HG03196 (cell line): Measurements from ENCODE around the gene NUP37.
A peak's percentile ranks its signal among the peaks of the same experiment; 100 is the strongest.
"Not testable (repeated sequence)": the region's sequence is repeated elsewhere in the genome, so short reads cannot be mapped to it uniquely, and the experiment has no call there.

Experiments
- ATAC-seq: cut with Tn5 transposase; IDR thresholded peaks from one replicate; pipeline ENCODE4 v1.9.1; 2021; ENCODE audit not compliant: unreplicated experiment

Gene NUP37

DNA sequence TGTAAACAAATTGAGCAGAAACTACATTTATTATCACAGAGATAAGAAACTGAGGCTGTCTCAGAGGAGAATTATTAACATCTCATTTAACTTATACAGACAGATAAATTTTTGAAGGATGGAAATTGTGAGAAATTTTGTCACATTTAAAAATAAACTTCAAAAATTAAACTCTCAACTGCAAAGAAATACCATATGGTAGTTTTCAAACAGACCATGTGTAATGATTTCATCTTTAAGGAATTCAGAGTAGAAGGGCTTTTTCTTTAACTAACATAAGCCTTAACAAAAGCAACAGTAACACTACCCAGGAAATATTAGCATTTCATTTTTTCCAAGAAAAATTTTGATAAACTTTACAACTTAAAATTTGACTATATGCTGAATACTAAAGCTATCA, 26.6 kb downstream of the NUP37 start:
- no peak for ATAC-seq

DNA sequence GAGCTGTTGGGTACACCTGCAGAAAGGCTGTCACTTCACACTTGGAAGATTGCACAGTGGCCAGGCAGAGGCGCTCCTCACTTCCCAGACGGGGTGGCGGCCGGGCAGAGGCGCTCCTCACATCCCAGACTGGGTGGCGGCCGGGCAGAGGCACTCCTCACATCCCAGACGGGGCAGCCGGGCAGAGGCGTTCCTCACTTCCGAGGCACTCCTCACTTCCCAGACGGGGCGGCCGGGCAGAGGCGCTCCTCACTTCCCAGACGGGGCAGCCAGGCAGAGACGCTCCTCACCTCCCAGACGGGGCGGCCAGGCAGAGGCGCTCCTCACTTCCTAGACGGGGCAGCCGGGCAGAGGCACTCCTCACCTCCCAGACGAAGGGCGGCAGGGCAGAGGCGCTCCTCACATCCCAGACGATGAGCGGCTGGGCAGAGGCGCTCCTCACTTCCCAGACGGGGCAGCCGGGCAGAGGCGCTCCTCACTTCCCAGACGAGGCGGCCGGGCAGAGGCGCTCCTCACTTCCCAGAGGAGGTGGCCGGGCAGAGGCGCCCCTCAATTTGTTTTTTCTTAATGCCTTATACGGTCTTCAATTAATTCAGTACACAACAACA, 30.6 kb downstream of the NUP37 start:
- not testable (repeated sequence) for ATAC-seq

DNA sequence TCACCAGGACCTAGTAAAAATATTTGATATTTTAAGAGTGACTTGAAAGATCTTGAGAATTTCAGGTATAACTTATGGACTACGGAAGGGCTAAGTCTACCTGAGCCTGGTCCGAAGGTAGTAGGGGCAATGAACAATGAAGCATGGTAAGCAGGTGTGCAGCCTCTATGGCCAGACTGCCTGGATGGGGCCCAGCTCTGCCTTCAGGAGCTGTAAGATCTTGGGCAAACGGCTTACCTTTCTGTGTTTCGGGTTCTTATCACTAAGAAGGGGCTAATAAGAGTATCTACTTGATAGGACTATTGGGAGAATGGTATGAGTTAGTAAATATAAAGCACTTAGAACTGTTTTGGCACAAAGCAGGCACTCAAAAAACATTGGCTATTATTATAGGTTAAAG, 39.1 kb downstream of the NUP37 start:
- ATAC-seq, result no peak

DNA sequence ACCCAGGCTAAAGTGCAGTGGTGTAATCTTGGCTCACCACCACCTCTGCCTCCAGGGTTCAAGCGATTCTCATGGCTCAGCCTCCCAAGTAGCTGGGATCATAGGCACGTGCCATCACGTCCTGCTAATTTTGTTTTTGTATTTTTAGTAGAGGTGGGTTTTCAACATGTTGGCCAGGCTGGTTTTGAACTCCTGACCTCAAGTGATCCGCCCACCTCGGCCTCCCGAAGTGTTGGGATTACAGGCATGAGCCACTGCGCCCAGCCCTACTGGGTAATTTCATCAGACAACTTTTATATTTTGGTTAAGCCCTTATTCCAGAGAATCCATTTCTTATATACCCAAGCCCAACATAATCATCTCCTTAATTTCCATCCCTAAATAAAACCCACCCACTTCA, 47.8 kb downstream of the NUP37 start:
- not testable (repeated sequence) for ATAC-seq

DNA sequence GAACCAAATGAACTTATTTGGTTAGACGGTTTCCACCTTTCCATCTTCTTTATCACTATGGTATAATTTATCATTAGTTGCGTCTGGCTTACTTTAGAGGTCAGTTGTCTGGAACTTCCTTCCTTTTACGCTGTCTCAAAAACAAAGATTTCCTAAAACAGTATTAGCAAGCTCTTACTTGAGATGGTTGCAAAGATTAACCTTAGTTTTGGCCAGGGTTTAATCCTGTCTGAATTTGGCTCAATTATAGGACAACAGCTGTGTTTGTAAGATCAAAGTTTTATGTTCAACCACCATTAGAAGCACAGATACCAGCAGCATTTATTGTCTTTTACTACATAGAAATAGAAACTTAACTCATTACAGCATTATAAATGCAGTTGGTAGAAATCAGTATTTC, 50.2 kb downstream of the NUP37 start:
- no peak for ATAC-seq

DNA sequence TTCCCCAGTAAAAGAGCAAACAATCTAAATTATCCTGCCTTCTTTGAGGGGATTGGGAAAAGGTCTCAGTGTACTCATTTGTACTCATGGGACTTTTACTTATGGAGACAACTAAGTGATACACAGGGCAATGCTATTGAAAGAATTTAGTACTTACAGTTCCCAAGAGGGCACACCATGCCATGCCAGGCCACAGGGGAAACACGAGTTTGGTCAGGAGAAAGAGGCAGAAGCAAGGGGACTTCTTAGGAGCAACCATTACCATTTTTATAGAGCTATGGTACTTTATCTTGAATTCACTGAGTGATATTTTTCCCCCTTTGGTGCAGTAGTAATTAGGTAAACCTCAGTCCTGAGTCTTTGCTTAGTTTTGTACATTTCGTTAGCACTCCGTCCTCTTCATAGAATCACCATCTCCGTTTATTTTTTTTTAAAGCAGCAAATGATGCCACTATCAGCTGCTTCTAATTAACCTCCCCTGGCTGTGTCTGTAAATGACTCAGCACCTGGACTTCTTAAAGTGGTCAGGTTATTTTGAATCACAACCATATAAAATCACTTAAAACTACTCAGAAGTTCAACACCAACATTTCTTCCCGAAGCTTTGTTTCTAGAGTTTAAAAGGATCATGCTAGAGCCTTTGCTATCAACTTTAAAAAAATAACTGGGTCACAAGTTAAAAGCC, 52.2 kb downstream of the NUP37 start:
- ATAC-seq, result no peak

DNA sequence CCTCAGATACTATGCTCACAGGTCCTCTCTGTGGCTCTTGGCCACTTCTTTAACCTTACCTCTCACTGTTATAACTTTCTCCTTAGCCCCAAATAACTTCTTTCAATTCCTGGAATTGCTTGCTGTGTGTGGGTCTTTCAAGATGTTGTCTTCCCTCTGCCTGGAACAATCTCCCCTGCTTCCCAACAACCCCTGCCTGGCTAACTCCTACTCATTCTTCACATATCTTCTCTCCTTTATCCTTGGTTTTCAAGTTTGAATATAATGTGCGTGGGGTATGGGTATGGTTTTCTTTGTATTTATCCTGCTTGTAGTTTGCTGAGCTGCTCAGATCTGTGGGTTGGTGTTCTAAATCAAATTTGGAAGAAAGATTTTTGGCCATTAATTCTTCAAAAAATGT, 55.4 kb downstream of the NUP37 start:
- no peak for ATAC-seq

DNA sequence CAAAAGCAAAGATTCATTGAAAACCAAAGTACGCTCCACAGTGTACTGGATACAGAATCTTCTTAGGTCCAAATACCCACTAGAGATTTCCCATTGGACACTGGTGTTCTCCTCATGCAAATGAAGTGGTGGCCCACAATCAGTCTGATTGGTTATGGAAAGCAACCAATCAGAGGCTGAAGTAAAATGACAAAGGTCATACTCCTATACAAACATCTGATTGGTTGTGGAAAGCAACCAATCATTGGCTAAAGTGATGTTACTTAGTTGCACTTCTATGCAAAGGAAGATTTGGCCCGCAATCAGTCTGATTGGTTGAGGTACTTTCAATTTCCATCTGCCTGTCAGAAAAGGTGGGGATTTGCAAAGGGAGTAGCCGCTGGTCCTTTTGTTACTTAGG, 56.8 kb downstream of the NUP37 start:
- ATAC-seq, result no peak

DNA sequence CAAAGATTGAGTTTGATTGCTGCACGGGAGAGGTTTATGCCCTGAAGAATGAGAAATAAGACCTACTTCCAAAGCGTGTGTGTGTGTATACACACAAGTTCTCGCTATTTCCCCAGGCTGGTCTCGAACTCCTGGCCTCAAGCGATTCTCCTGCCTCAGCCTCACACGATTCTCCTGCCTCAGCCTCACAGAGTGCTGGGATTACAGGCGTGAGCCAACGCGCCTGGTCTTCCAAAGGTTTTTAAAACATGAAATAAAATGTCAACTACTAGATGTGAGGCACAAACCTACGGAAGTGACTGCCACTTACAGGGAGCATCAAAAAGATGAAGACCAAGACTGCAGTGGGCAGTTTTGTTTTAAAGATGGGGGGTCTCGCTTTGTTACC, 57.5 kb downstream of the NUP37 start:
- ATAC-seq, result no peak

DNA sequence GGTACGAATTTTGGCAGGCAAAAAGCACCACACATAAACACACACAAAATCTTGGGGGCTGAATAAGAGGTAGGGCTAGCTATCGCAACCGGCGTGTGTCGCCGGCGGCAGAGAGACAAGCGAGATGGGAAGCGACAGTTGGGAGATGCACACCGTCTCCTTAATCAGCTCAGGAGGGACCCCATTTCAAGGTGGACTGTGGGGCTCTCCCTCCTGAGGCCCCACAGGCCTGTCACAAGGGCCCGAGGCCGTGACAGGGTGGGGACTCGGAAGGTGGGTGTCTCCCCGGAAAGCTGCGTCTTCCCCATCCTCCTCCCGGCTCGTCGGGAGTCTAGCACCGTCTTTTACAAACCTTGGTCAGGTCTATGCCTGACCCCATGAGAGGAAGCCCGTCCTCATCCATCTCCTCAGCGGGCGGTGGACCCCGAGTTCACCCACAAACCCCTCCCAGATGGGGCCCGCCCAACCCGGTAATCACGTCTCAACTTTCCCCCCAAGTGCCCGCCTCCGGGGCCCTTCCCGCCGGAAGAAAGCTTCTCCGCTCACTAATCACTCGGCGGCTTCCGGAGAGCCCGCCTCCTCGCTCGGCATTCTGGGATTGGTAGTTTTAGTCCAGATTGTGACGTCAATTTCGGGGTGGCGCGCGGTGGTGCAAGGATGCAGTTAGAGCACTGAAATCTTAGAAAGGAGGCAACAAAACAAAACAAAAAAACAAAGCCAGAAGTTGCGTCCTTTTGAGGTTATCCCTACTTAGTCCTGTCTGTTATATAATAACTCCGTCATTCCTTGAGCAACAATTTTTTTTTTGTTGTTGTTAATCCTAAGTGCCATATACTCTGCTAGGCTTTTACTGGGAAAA, 58.1 kb downstream of the NUP37 start, which contains the start of gene WASHC3:
Gene WASHC3 (minus strand): TSS at position 432 of the 859 bp plus-strand sequence. CDS start 29 bp downstream, at position 403.
- peak; percentile 95 for ATAC-seq

DNA sequence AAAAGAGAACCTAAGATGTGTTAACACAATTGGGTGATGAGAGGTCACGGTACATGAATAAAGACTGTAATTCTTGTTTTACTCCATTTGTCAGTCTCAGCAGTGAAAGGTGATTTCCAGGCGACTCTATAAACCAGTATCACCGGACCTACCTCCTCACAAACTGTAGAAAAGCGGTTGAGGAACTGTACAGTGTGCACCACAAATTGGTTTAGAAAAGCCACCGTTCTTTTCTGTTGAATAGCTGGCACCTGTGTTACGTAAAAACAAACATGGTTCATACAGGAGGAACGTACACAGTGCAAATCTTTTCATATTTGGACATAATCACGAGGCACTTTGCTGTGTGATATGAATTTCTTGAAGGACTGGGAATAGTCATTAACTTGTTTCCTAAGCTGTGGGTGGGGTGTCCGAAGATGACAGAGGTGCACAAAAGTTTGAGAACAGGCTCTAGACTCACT, 58.8 kb downstream of the NUP37 start:
- ATAC-seq, result peak; percentile 40

DNA sequence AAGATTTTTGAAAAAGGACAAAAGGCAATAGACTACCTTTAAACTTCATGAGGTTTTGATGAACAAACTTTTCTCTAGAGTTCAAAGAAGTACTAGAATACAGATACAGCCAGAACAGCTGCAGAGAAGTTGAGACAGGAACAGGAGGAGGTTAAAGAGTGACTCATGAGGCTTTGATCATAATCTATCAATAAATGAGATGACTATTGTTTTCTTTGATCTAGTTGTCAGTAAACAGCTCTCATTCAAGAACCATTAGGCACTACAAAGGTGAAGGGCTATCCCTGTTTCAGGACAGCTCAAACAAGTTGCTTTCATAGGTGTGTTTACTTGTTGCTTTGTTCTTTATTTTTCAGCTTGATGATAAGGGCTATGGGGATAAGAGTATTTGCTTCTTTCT, 60.6 kb downstream of the NUP37 start:
- ATAC-seq, result no peak

DNA sequence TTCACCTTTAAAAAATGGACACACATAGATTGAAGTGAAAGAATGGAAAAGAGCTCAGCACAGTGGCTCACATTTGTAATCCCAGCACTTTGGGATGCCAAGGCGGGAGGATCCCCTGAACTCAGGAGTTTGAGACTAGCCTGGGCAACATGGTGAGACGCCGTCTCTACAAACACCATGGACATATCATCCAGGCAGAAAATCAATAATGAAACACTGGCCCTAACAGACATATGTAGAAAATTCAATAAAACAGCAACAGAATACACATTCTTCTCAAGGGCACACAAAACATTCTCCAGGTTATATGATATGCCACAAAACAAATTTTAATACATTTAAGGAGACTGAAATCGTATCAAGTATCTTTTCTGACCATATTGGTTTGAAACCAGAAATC, 65.6 kb downstream of the NUP37 start:
- ATAC-seq, result no peak

DNA sequence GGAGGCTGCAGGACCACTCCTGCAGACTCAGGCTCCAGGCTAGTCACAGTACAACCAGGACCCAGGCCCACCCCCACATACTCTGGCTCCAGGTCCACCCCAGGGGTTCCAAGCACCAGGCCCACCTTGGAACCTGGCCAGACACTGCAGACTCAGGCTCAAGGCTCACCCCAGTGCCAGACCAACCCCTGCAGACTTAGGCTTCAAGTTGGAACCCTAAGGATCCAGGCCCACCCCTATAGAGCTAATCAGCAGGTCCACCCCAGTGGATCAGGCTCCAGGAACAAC, 66.9 kb downstream of the NUP37 start:
- ATAC-seq, result no peak

DNA sequence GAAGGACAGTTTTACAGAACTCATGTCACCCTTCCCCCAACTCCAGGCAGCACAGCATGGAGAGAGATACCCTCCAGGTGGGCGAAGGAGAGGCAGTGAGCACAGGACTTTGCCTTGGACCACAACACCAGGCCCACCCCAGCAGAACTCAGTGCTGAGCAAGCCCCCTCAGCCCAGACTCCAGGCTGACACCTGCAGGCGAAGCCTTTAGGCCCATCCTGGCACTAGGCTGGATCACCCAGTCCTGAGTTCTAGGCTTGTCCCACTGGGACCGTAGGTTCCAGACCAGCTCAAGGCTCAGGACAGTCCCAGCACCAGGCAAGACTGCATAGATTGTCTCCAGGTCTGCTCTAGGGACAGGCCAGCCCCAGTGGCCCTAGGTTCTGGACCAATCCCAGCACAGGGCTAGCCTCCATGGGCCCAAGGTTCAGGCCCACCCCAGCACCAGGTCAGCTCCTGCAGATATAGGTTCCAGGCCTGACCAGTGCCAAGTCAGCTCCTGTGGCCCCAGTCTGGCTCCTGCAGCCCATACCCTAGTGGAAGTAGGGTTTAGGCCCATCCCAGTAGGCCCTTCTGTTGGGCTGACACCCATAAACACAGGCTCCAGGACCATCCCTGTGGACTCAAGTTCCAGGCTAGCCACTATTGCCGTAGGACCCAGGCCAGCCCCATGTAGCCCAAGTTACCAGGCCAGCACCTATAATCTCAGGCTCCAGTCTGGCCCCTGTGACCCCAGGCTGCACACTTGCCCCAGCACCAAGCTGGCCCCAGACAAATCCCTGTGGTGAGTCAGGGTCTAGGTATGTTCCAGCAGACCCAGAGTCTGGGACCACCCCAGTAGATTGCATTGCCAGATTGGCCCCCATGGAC, 67.5 kb downstream of the NUP37 start:
- no peak for ATAC-seq

DNA sequence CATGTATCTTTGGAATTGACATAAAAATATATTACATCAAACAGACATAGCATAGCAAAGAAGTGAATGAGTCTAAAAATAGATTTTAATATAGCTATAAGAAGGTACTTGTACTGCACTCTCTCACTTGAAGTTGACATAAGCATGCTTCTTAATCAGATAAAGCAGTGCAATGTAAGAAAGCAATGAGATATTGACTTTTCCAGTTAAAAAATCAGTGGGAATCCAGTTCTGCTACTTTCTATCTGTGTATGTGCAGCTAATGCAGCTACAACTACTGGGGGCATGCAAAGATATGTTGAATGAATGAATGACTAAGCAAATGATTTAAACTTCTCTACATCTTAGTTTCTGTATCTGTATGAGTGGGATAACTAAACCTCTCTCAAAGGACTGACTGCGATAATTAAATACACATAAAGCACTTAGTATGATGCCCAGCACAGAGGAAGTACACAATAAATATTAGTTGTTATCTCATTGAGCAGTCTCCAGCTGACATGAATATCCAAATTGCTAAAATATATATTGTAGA, 68.4 kb downstream of the NUP37 start:
- no peak for ATAC-seq

DNA sequence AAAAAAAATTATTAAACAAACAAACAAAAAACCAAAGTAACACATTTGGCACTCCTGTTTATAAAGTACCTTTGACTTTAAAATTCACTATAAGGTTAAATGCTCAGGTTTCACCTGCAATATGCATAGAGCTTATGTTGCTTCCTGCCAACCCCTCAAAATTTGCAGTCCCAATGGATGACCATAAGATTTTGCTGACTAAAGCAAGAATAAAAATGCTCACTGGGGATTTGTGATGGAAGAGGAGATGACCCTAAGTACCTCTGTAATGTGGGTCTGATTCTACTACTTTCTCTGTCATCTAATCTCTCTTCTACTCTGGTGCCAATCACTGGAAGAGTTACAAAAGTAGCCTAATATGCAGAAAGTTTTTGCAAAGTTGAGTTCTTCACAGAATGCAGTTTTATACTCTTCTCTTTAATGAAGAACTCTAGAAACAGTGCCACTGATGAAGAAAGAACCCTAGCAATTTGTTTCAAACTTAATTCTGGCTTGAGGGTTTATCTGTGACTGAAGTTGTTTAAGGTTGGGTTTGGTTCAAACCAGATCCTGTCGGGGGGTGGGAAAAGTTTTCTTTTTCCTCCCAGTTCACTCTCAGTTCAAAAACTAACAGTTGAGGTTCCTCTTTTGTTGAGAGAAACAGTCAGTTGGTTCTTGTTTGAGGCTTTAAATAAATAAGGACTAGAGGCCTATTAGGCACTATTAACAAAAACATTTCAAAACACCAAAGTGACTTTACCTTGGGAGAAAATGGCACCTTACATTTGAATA, 69.1 kb downstream of the NUP37 start:
- no peak for ATAC-seq

DNA sequence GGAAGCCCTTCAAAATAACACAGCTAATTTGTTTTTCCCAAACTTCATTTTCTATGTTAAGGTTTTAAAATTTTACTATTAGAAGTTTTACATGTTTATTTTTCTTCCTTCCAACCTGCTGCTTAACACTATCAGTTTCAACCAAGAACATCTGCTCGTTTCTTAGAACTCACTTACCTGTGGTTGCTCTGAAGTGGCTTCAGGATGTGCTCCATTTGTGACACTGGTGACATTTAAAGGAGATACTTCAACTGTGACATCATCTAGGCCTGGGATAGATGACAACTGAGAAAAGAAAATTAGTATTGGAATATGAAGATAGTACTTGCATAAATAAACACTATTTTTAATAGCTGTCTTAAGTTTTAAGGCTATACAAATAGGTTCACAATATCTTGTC, 76.0 kb downstream of the NUP37 start:
- peak; percentile 78 for ATAC-seq

DNA sequence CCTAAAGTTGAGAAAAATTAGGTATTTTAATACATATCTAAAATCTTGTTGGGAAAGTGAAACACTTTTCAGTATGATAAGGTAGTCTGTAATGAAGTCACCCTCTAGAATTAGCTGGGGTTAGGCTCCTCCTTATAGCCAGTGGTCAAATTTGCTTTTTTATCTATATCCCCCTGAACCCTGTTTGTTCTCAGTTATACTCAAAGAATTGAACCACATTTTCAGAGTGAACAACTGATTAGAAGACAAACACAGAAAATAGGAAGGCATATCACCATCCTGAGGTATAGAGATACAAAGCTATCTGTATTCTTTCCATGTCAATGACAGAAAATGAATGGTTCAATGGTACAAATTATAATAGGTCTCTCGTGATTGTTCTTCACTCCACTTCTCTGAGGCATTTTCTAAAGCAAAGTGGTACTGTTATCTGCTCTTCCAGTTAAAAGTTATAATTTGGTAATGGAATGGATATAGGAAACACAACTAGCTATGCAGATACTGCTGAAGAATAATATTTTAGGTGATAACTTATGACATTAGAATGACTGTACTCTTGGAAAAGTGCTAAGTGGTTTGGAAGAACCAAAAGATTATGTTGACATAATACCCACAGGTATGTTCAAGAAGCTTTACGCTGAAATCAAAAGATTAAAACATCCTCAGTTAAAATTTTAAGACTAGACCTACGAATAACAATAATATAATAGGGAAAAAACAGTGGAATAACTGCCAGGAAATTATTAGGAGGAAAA, 85.7 kb downstream of the NUP37 start:
- no peak for ATAC-seq
